ENCODE measurements around the gene SMC6. TPM values are rescaled to one million over a fixed set of nuclear protein-coding genes. Genes with fewer than 3 reads are reported as not detected.

The SMC6 gene
- total and polyA plus RNA-seq, 7 experiments from 2014 or later: 7.9 to 35.6 (median 12.4) TPM

- no peak overlapping the region for H3K27ac Mint-ChIP-seq
- intact Hi-C loops (cut with micrococcal nuclease): no loop called here
- POLR2A ChIA-PET: no interaction called here
- H3K27me3 Mint-ChIP-seq: peaks cover 6 to 37% (median 26%) of the 10 kb centered on the region in 5 donors
- no peak for DNase-seq
- CTCF ChIA-PET: interaction anchor here (0.7 kb wide), 1 partner anchor 23 kb away, joined by 3 read pairs; no protein-coding TSS in a partner anchor
- H3K36me3 Mint-ChIP-seq: no peaks in the 10 kb centered on the region
- Histone ChIP-seq H3K27me3 (ENCODE audit: control insufficient read depth in 2 of 2, insufficient read depth in 2 of 2, low read length in 2 of 2) (no peaks in the 10 kb centered on the region), H3K4me1 (ENCODE audit: control insufficient read depth in 2 of 2, insufficient read depth in 2 of 2, low read length in 2 of 2) (no peaks in the 10 kb centered on the region), H3K36me3 (ENCODE audit: control insufficient read depth in 2 of 3, insufficient read depth in 3 of 3, low read length in 3 of 3) (no peaks in the 10 kb centered on the region), H3K9me3 (ENCODE audit: control insufficient read depth in 2 of 3, low read length in 3 of 3) (no peaks in the 10 kb centered on the region), H3K27ac (ENCODE audit: low read depth, low read length) (no peak overlapping the region), H3K4me3 (ENCODE audit: low read length) (no peak overlapping the region)
- no peak for ATAC-seq
- H3K4me1 Mint-ChIP-seq: no peaks in the 10 kb centered on the region
- H3K9me3 Mint-ChIP-seq: peaks cover 0 to 3% (median 0%) of the 10 kb centered on the region in 11 donors
- H3K4me3 Mint-ChIP-seq: no peak overlapping the region
These were observed 137.2 kb downstream of the SMC6 start for GRCh38 chr2:17616405-17616804.

- DNase-seq (no peak), ATAC-seq (no peak)
- no peak overlapping the region for H3K27ac Mint-ChIP-seq
- no peak overlapping the region for H3K27ac ChIP-seq (ENCODE audit: low read depth, low read length)
- H3K36me3 Mint-ChIP-seq: no peaks in the 10 kb centered on the region
- H3K4me3 ChIP-seq (ENCODE audit: low read length): no peak overlapping the region
- peaks cover 3 to 32% (median 20%) of the 10 kb centered on the region in 5 donors for H3K27me3 Mint-ChIP-seq
- H3K27me3 ChIP-seq (ENCODE audit: control insufficient read depth in 2 of 2, insufficient read depth in 2 of 2, low read length in 2 of 2): no peaks in the 10 kb centered on the region
- ChIA-PET POLR2A (no interaction called here), CTCF (interaction anchor here (0.7 kb wide), 1 partner anchor 24 kb away, joined by 3 read pairs; no protein-coding TSS in a partner anchor)
- no peaks in the 10 kb centered on the region for H3K4me1 Mint-ChIP-seq
- no peak overlapping the region for H3K4me3 Mint-ChIP-seq
- H3K9me3 Mint-ChIP-seq: peaks cover 0 to 3% (median 0%) of the 10 kb centered on the region in 11 donors
- H3K36me3 ChIP-seq (ENCODE audit: control insufficient read depth in 2 of 3, insufficient read depth in 3 of 3, low read length in 3 of 3): no peaks in the 10 kb centered on the region
- H3K9me3 ChIP-seq (ENCODE audit: control insufficient read depth in 2 of 3, low read length in 3 of 3): no peaks in the 10 kb centered on the region
- H3K4me1 ChIP-seq (ENCODE audit: control insufficient read depth in 2 of 2, insufficient read depth in 2 of 2, low read length in 2 of 2): no peaks in the 10 kb centered on the region
- intact Hi-C loops (cut with micrococcal nuclease): no loop called here
These were observed 137.8 kb downstream of the SMC6 start for GRCh38 chr2:17615728-17616351.

- Mint-ChIP-seq H3K27me3 (peaks cover 2 to 30% (median 19%) of the 10 kb centered on the region in 5 donors), H3K27ac (no peak overlapping the region), H3K4me1 (no peaks in the 10 kb centered on the region), H3K36me3 (no peaks in the 10 kb centered on the region), H3K9me3 (peaks cover 0 to 3% (median 0%) of the 10 kb centered on the region in 11 donors), H3K4me3 (no peak overlapping the region)
- Histone ChIP-seq H3K27me3 (ENCODE audit: control insufficient read depth in 2 of 2, insufficient read depth in 2 of 2, low read length in 2 of 2) (no peaks in the 10 kb centered on the region), H3K36me3 (ENCODE audit: control insufficient read depth in 2 of 3, insufficient read depth in 3 of 3, low read length in 3 of 3) (no peaks in the 10 kb centered on the region), H3K9me3 (ENCODE audit: control insufficient read depth in 2 of 3, low read length in 3 of 3) (no peaks in the 10 kb centered on the region), H3K4me3 (ENCODE audit: low read length) (no peak overlapping the region), H3K27ac (ENCODE audit: low read depth, low read length) (no peak overlapping the region), H3K4me1 (ENCODE audit: control insufficient read depth in 2 of 2, insufficient read depth in 2 of 2, low read length in 2 of 2) (no peaks in the 10 kb centered on the region)
- DNase-seq (no peak), ATAC-seq (no peak)
- intact Hi-C loops (cut with micrococcal nuclease): no loop called here
- ChIA-PET POLR2A (no interaction called here), CTCF (no interaction called here)
These were observed 138.5 kb downstream of the SMC6 start for GRCh38 chr2:17615147-17615546.

GRCh38 chr2:17614174-17614930, 139.3 kb downstream of the SMC6 start:
- H3K4me1 Mint-ChIP-seq: no peaks in the 10 kb centered on the region

More at GRCh38 chr2:17614174-17614930, 139.3 kb downstream of the SMC6 start:
- DNase-seq (no peak), ATAC-seq (no peak)
- POLR2A ChIA-PET: interaction anchor here (0.8 kb wide), 1 partner anchor 1049 kb away, joined by 3 read pairs; no protein-coding TSS in a partner anchor
- CTCF ChIA-PET: no interaction called here
- Mint-ChIP-seq H3K36me3 (no peaks in the 10 kb centered on the region), H3K9me3 (peaks cover 0 to 3% (median 0%) of the 10 kb centered on the region in 11 donors), H3K27ac (no peak overlapping the region), H3K27me3 (peaks cover 2 to 28% (median 19%) of the 10 kb centered on the region in 5 donors), H3K4me3 (no peak overlapping the region)
- H3K4me3 ChIP-seq (ENCODE audit: low read length): no peak overlapping the region
- H3K9me3 ChIP-seq (ENCODE audit: control insufficient read depth in 2 of 3, low read length in 3 of 3): no peaks in the 10 kb centered on the region
- H3K36me3 ChIP-seq (ENCODE audit: control insufficient read depth in 2 of 3, insufficient read depth in 3 of 3, low read length in 3 of 3): no peaks in the 10 kb centered on the region
- no peak overlapping the region for H3K27ac ChIP-seq (ENCODE audit: low read depth, low read length)
- intact Hi-C loops (cut with micrococcal nuclease): no loop called here
- H3K4me1 ChIP-seq (ENCODE audit: control insufficient read depth in 2 of 2, insufficient read depth in 2 of 2, low read length in 2 of 2): no peaks in the 10 kb centered on the region
- H3K27me3 ChIP-seq (ENCODE audit: control insufficient read depth in 2 of 2, insufficient read depth in 2 of 2, low read length in 2 of 2): no peaks in the 10 kb centered on the region

Other genes with a start within 250 kb of the SMC6 start
- gene RAD51AP2, start 235.4 kb downstream of the SMC6 start, total RNA-seq: not detected
- not detected for gene RAD51AP2, start 235.4 kb downstream of the SMC6 start, polyA plus RNA-seq
- not detected for gene VSNL1, start 213.1 kb downstream of the SMC6 start, total RNA-seq
- not detected for gene VSNL1, start 213.1 kb downstream of the SMC6 start, polyA plus RNA-seq
- gene GEN1, start 328 bp upstream of the SMC6 start, total RNA-seq: 10 to 100 TPM in 2 of 5 experiments, 1 to 10 TPM in 3; 5.6 to 25.8 (median 8.0) TPM
- 1 to 10 TPM in 1 of 2 donors, under 1 TPM in 1; 0.44 to 1.2 TPM for gene GEN1, start 328 bp upstream of the SMC6 start, polyA plus RNA-seq
- not detected for gene MSGN1, start 62.6 kb upstream of the SMC6 start, total RNA-seq
- gene MSGN1, start 62.6 kb upstream of the SMC6 start, polyA plus RNA-seq: not detected
- not detected for gene KCNS3, start 124.9 kb upstream of the SMC6 start, total RNA-seq
- gene KCNS3, start 124.9 kb upstream of the SMC6 start, polyA plus RNA-seq: not detected